GM18907 (cell line): ENCODE measurements around the gene RPL28.

ENCODE experiments used
- ATAC-seq: cut with Tn5 transposase; IDR thresholded peaks from one replicate; pipeline ENCODE4 v1.9.1; 2021; ENCODE audit warnings: mild to moderate bottlenecking, moderate library complexity; ENCODE audit not compliant: unreplicated experiment

The RPL28 gene

DNA sequence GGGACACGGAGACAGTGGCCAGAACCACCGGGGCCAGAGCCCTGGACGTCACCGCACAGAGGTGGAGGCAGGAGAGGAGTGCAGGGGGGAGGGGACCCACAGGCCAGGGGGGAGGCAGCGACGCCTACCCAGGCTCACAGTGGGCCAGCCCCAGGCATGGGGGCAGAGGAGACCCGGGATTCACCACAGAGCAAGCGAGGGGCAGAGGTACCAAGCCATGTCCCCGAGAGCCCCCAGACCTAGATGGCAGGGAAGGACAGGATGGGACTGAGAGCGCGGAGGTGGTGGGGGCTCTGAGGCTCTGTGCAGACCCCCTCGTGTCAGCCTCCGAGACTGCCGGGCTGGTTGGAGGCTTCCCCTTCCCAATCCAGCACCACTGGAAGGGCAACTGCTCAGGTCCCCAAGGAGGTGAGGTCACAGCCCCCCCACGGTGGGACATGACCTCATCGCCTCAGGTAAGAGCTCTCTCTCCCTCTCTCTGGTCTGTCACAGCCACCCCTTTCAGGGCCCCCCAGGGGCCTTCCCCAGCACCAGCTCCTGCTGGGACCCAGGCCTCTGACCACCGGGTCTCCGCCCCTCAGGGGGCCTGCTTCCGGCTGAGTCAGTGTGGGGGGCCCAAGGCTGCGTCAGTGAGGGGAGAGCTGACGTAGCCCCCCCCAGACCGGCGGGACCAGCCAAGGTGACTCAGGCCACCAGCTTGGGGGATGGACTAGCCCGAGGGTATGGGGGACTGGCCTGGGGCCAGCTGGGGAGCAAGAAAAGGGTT, 13.2 kb upstream of the RPL28 start:
- no peak for ATAC-seq

DNA sequence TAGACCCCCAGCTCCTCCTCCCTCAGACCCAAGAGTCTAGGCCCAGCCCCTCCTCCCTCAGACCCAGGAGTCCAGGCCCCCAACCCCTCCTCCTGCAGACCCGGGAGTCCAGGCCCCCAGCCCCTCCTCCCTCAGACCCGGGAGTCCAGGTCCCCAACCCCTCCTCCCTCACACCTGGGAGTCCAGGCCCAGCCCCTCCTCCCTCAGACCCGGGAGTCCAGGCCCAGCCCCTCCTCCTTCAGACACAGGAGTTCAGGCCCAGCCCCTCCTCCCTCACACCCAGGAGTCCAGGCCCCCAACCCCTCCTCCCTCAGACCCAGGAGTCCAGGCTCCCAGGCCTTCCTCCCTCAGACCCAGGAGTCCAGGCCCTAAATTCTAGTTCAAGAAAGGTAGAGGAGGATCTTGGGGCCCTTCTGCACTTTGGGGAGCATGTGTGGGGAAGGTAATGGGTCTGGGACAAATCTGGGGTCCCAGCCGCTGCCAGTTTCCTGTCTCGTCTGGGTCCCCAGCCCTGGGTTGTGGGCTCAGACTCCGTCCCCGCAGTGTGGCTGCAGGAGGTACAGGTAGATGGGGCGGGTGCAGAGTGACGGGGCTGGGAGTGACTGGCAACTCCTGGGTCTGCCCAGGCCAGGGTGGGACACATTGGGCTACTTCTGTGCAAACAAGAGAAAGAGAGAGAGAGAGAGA, 12.3 kb upstream of the RPL28 start:
- no peak for ATAC-seq

GRCh38 chr19:55373993-55374757, 11.6 kb upstream of the RPL28 start:
- no peak for ATAC-seq

DNA sequence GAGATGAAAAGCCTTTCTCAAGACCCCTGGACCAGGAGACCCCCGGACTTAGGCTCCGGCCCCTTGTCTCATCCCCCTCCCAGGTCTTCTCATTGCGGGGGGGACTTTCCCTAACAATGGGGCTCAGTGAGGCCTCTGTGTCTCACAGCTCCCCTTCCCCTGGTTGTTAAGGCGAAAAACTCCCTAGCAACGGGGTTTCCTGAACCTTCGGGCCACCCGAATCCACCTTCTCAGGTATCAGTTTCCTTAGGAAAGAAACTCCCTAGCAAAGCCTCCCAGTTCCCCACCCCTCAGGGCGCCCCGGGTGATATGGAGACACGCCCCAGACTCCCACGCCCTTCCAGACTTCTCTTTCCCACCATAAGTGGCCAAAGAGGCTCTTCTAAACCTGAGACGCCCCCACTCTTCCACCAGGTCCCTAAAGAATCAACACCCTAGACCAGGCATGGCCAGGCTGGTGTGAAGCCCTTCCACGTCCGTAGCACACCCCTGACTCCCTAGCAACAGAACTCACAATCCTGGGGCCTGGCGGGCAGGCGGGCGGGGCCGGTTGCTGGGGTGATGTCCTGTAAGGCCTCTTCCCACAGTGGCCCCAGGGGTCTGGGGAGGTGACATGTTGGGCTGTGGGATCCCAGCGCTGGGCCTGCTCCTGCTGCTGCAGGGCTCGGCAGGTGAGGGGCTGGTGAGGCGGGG, 9.3 kb upstream of the RPL28 start, which contains the start of gene TMEM190:
Gene TMEM190, plus strand, starts transcription at position 586 of the 693 bp plus-strand sequence. Its CDS starts 28 bp downstream, at position 614.
- no peak for ATAC-seq

DNA sequence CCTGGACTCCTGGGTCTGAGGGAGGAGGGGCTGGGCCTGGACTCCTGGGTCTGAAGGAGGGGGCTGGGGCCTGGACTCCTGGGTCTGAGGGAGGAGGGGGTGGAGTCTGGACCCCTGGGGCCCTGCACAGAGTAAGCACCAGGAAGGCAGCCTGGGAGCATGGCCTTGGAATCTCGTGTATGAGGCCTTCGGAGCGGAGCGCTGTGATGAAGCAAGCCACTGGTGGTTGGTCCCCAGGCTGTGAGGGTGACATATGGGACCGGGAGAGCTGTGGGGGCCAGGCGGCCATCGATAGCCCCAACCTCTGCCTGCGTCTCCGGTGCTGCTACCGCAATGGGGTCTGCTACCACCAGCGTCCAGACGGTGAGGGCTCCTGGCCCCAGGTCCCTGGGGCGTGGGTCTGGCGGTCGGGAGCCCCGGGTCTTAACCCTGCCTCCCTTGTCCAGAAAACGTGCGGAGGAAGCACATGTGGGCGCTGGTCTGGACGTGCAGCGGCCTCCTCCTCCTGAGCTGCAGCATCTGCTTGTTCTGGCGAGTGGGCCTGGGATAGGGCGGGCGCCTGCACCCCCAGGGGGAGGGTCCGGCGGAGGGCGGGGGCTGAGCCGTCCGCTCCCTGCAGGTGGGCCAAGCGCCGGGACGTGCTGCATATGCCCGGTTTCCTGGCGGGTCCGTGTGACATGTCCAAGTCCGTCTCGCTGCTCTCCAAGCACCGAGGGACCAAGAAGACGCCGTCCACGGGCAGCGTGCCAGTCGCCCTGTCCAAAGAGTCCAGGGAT, 8.2 kb upstream of the RPL28 start:
- no peak for ATAC-seq

- no peak for ATAC-seq
Observed at GRCh38 chr19:55379174-55379573, 6.6 kb upstream of the RPL28 start.

GRCh38 chr19:55382013-55382412, 3.7 kb upstream of the RPL28 start:
- ATAC-seq: no peak

DNA sequence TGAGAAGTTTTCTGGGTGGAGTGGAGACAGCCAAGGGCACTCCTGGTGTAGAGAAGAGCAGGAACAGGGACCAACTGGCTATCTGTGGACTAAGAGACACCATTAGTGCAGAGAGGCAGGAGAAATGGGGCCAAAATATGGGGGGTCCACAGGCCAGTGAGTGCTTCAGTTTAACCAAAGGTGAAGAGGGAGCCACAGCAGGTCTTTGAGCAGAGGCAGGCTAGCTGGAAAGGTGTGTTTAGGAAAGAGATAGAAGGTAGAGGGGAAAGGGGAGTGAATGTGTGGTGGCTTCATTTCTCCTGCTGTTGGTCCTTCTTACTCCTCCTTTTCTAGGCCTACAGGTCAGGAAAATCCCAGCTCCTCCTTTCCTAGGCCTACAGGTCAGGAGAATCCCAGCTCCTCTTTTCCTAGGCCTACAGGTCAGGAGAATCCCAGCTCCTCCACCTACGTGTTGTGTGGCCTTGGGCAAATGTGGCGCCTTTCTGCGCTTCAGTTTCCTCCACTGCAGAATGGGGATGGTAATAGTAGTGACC, 3.1 kb upstream of the RPL28 start:
- ATAC-seq: no peak

GRCh38 chr19:55383279-55384130, 2.2 kb upstream of the RPL28 start:
- no peak for ATAC-seq

- no peak for ATAC-seq
Observed at GRCh38 chr19:55384131-55384919, 1.4 kb upstream of the RPL28 start, which contains the start of gene TMEM238. Gene TMEM238 (minus strand): TSS chr19:55384292. CDS start chr19:55384259, 33 bp downstream.

GRCh38 chr19:55384920-55385723, 610 bp upstream of the RPL28 start:
- peak; percentile 64 for ATAC-seq

- no peak for ATAC-seq
Observed at GRCh38 chr19:55386493-55386971, 800 bp downstream of the RPL28 start.

- no peak for ATAC-seq
Observed at GRCh38 chr19:55387736-55388497, 2.2 kb downstream of the RPL28 start.

DNA sequence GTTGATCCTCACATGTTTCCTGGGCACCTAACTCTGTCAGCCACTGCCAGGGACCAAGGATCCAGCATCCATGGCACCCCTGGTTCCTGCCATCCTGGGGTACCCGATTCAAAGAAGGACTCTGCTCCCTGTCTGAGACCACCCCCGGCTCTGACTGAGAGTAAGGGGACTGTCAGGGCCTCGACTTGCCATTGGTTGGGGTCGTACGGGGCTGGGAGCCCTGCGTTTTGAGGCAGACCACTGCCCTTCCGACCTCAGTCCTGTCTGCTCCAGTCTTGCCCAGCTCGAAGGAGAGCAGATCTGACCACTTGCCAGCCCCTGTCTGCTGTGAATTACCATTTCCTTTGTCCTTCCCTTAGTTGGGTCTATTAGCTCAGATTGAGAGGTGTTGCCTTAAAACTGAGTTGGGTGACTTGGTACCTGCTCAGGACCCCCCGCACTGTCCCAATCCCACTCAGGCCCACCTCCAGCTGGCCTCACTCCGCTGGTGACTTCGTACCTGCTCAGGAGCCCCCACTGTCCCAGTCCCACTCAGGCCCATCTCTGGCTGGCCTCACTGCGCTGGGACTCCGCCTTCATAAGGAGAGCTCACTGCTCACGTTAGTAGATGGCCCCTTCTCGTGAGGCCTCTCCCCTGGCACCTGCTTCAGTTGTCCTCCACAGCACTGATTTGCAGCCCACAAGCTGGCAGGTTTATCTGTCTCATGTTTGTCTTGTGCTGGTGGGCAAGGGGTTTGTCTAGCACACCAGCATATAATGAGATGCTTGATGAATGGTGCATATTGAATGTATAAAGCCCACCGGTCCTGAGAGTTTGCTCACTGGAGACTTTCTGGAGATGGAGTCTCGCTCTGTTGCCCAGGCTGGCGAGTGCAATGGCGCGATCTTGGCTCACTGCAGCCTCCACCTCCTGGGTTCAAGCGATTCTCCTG, 3.9 kb downstream of the RPL28 start:
- ATAC-seq: no peak

GRCh38 chr19:55390461-55390880, 4.7 kb downstream of the RPL28 start:
- ATAC-seq: no peak
